ENCODE measurements around the gene CLBA1. TPM values are rescaled to one million over a fixed set of nuclear protein-coding genes. Genes with fewer than 3 reads are reported as not detected.

CLBA1 gene
- polyA plus RNA-seq, 1 of the 3 experiments (the other 2 are of a cell fraction), result 18.5 TPM

- H3K36me3 ChIP-seq (replicated peaks in 1 of 2; ENCODE audit: control insufficient read depth in 1 of 2, insufficient read depth in 2 of 2, low read length in 1 of 2), result no peaks in the 10 kb centered on the region
- WGBS (ENCODE audit: low lambda C conversion rate), result 20% methylated on average over 1 of the region's 12 CpGs
- H4K20me1 ChIP-seq (ENCODE audit: insufficient read depth), result no peaks in the 10 kb centered on the region
- no peaks in the 10 kb centered on the region for H3K27me3 ChIP-seq (ENCODE audit: insufficient read depth)
- TF ChIP-seq TEAD4 (IDR thresholded peaks at IDR 0.05; ENCODE audit: borderline replicate concordance, insufficient read depth) (no peak; the same call in 1 of the 2 replicates), FOSL2 (IDR thresholded peaks at IDR 0.05; ENCODE audit: borderline replicate concordance, low read depth) (peak; percentile 97; the same call in 1 of the 2 replicates), JUND (IDR thresholded peaks at IDR 0.05) (peak; percentile 95; the same call in 1 of the 2 replicates), IRF3 (IDR thresholded peaks at IDR 0.05; ENCODE audit: low read depth, low read length) (no peak), TAF1 (IDR thresholded peaks at IDR 0.05; ENCODE audit: borderline replicate concordance, low read depth, low read length) (peak; percentile 48), REST (IDR thresholded peaks at IDR 0.05; ENCODE audit: low read depth, low read length) (0 out of 2 replicates have a peak, but pooled peaks have one; percentile 29), FOXM1 (IDR thresholded peaks at IDR 0.05; ENCODE audit: low read depth) (no peak)
- no peaks in the 10 kb centered on the region for H3K9me2 ChIP-seq
- peak overlapping the region; percentile 55 to 93 for H3K27ac ChIP-seq (ENCODE audit: low read depth in 2 of 2, low read length in 1 of 2)
- H3K4me1 ChIP-seq (ENCODE audit: control insufficient read depth in 1 of 2, insufficient read depth in 2 of 2, low read depth in 1 of 2, low read length in 1 of 2), result peaks cover 52 to 55% of the 10 kb centered on the region in 2 experiments; a peak in 3 of 4 replicates
- H3F3A ChIP-seq (replicated peaks; ENCODE audit: insufficient read depth), result peaks cover 20% of the 10 kb centered on the region
- no peak overlapping the region for H2AFZ ChIP-seq (ENCODE audit: low read depth)
- ChIA-PET POLR2A (no interaction called here), CTCF (interaction anchor here (1.1 to 11.2 kb wide), 6 partner anchors 24 to 121 kb away, joined by 3 to 284 read pairs (median 4); no protein-coding TSS in a partner anchor)
- peak overlapping the region; percentile 90 for H3K4me2 ChIP-seq
- peaks cover 70% of the 10 kb centered on the region; the same call in 1 of the 2 replicates for H3K79me2 ChIP-seq (ENCODE audit: insufficient read depth)
- peak overlapping the region; percentile 76 for H3K9ac ChIP-seq
- peak overlapping the region in 1 of 2 experiments; percentile 33; a peak in 1 of 4 replicates for H3K4me3 ChIP-seq (ENCODE audit: low read depth in 2 of 2, low read length in 1 of 2)
- no peak for DNase-seq
- H3K9me3 ChIP-seq, result no peaks in the 10 kb centered on the region
Observed at GRCh38 chr14:104973135-104973384, 12.5 kb upstream of the CLBA1 start.

GRCh38 chr14:104973385-104974145 is 12.0 kb upstream of the CLBA1 start:
- Histone ChIP-seq H3K4me2 (peak overlapping the region; percentile 90), H4K20me1 (ENCODE audit: insufficient read depth) (no peaks in the 10 kb centered on the region), H3K4me1 (ENCODE audit: control insufficient read depth in 1 of 2, insufficient read depth in 2 of 2, low read depth in 1 of 2, low read length in 1 of 2) (peaks cover 48 to 51% of the 10 kb centered on the region in 2 experiments; a peak in 3 of 4 replicates), H3K79me2 (ENCODE audit: insufficient read depth) (peaks cover 65% of the 10 kb centered on the region; the same call in 1 of the 2 replicates), H3K36me3 (replicated peaks in 1 of 2; ENCODE audit: control insufficient read depth in 1 of 2, insufficient read depth in 2 of 2, low read length in 1 of 2) (no peaks in the 10 kb centered on the region), H3K27me3 (ENCODE audit: insufficient read depth) (no peaks in the 10 kb centered on the region), H2AFZ (ENCODE audit: low read depth) (peak overlapping the region; percentile 54; the same call in 1 of the 2 replicates), H3K27ac (ENCODE audit: low read depth in 2 of 2, low read length in 1 of 2) (peak overlapping the region; percentile 74 to 93), H3F3A (replicated peaks; ENCODE audit: insufficient read depth) (peaks cover 22% of the 10 kb centered on the region), H3K4me3 (ENCODE audit: low read depth in 2 of 2, low read length in 1 of 2) (peak overlapping the region; percentile 4 to 24; a peak in 1 of 4 replicates), H3K9ac (peak overlapping the region; percentile 76), H3K9me2 (no peaks in the 10 kb centered on the region), H3K9me3 (no peaks in the 10 kb centered on the region)
- WGBS (ENCODE audit: low lambda C conversion rate), result 25% methylated on average over 7 of the region's 23 CpGs
- CTCF ChIA-PET, result interaction anchor here (0.9 to 11.2 kb wide), 7 partner anchors 24 to 121 kb away, joined by 3 to 284 read pairs (median 4); no protein-coding TSS in a partner anchor
- no peak for DNase-seq
- POLR2A ChIA-PET, result no interaction called here
- TF ChIP-seq MEF2A (IDR thresholded peaks at IDR 0.05; ENCODE audit: borderline replicate concordance, low read depth) (no peak), SIN3A (IDR thresholded peaks at IDR 0.05; ENCODE audit: borderline replicate concordance, low read depth, low read length) (0 out of 2 replicates have a peak, but pooled peaks have one; percentile 56), TCF12 (IDR thresholded peaks at IDR 0.05) (peak; percentile 81), FOXJ3 (CRISPR knock-in tag; IDR thresholded peaks at IDR 0.05) (no peak), ELF1 (IDR thresholded peaks at IDR 0.05) (no peak), USF1 (IDR thresholded peaks at IDR 0.05; ENCODE audit: borderline replicate concordance, low read depth) (peak; percentile 55; the same call in 1 of the 2 replicates), REST (IDR thresholded peaks at IDR 0.05; ENCODE audit: low read depth, low read length) (0 out of 2 replicates have a peak, but pooled peaks have one; percentile 8), TEAD4 (IDR thresholded peaks at IDR 0.05; ENCODE audit: borderline replicate concordance, insufficient read depth) (peak; percentile 91; the same call in 1 of the 2 replicates), RAD21 (IDR thresholded peaks at IDR 0.05; ENCODE audit: low read length) (no peak)
